HL-60 (cell line): ENCODE data around the gene ROR2.

Experiments used
- DNase-seq, 2 experiments: peaks; one replicate each; pipeline ENCODE4 v3.0.0-alpha.2; 2010 to 2020; ENCODE audit warnings: low read depth in 1 of 2, low spot score in 1 of 2
- H3K27ac ChIP-seq: fragments of 250-450 bp; sonication (Bioruptor Pico); replicated peaks from 2 replicates; pipeline ENCODE4 v1.5.1; 2020; ENCODE audit warnings: mild to moderate bottlenecking, moderate library complexity
- H3K27me3 ChIP-seq: fragments of 250-450 bp; sonication (Bioruptor Pico); 2 replicates; pipeline ENCODE4 v1.5.1; 2021; ENCODE audit warnings: mild to moderate bottlenecking, moderate library complexity; ENCODE audit not compliant: insufficient read depth, poor library complexity, severe bottlenecking
- H3K4me3 ChIP-seq: replicated peaks from 2 replicates; pipeline ENCODE4 v1.5.1; 2011; ENCODE audit warnings: mild to moderate bottlenecking, control low read depth, low read length; ENCODE audit not compliant: insufficient read depth
- CTCF ChIP-seq: IDR thresholded peaks from one replicate; pipeline ENCODE4 v1.5.1; 2011; ENCODE audit warnings: low read length, control low read depth, inconsistent platforms; ENCODE audit not compliant: insufficient read depth
- GABPA ChIP-seq: IDR thresholded peaks from 2 replicates; pipeline ENCODE4 v1.6.1; 2012; ENCODE audit warnings: low read depth
- POLR2AphosphoS5 ChIP-seq: IDR thresholded peaks from 2 replicates; pipeline ENCODE4 v1.6.1; 2012; ENCODE audit warnings: low read depth
- REST ChIP-seq: IDR thresholded peaks from 2 replicates; pipeline ENCODE4 v1.6.1; 2012; ENCODE audit warnings: low read depth; ENCODE audit not compliant: insufficient replicate concordance
- SPI1 ChIP-seq: IDR thresholded peaks from 2 replicates; pipeline ENCODE4 v1.6.1; 2012; ENCODE audit warnings: low read depth, mild to moderate bottlenecking, borderline replicate concordance

Gene ROR2

GRCh38 chr9:91787931-91788330 is 162.1 kb downstream of the ROR2 start:
- no peaks in the 10 kb centered on the region for H3K27me3 ChIP-seq
- TF ChIP-seq CTCF (no peak), GABPA (no peak), POLR2AphosphoS5 (no peak), SPI1 (no peak), REST (no peak)
- no peak overlapping the region for H3K27ac ChIP-seq
- H3K4me3 ChIP-seq, result no peak overlapping the region
- no peak for DNase-seq

GRCh38 chr9:91786132-91786896 is 163.7 kb downstream of the ROR2 start:
- no peak for DNase-seq
- Histone ChIP-seq H3K4me3 (no peak overlapping the region), H3K27me3 (no peaks in the 10 kb centered on the region), H3K27ac (no peak overlapping the region)
- no peak for TF ChIP-seq CTCF
- no peak for TF ChIP-seq REST
- no peak for TF ChIP-seq POLR2AphosphoS5
- no peak for TF ChIP-seq SPI1
- no peak for TF ChIP-seq GABPA

GRCh38 chr9:91785447-91785842 is 164.6 kb downstream of the ROR2 start:
- no peaks in the 10 kb centered on the region for H3K27me3 ChIP-seq
- DNase-seq, result no peak
- TF ChIP-seq CTCF (no peak), SPI1 (no peak), REST (no peak), GABPA (no peak), POLR2AphosphoS5 (no peak)
- no peak overlapping the region for H3K27ac ChIP-seq
- no peak overlapping the region for H3K4me3 ChIP-seq
